Neutrophil (primary cell): ENCODE measurements around the gene LSP1.

ENCODE experiments used
- H3K27ac ChIP-seq: fragments of 200-600 bp; sonication (generic); 2 replicates; pipeline ENCODE4 v1.5.1; 2016; ENCODE audit warnings: mild to moderate bottlenecking, moderate library complexity
- H3K27me3 ChIP-seq: fragments of 200-600 bp; sonication (generic); 2 replicates; pipeline ENCODE4 v1.6.0; 2016; ENCODE audit warnings: mild to moderate bottlenecking
- H3K36me3 ChIP-seq: fragments of 200-600 bp; sonication (generic); 2 replicates; pipeline ENCODE4 v1.5.1; 2017
- H3K4me1 ChIP-seq, 2 experiments: fragments of 200-600 bp in 1 of 2; sonication (generic) in 1 of 2; 1 replicate in 1 of 2; 2 replicates in 1 of 2; pipeline versions ENCODE4 v1.5.1 to v1.6.1; 2013 to 2016; ENCODE audit warnings: low read depth in 1 of 2, low read length in 1 of 2, mild to moderate bottlenecking in 1 of 2, moderate library complexity in 1 of 2; ENCODE audit not compliant: control insufficient read depth in 1 of 2, insufficient read depth in 1 of 2
- H3K4me3 ChIP-seq, 2 experiments: fragments of 200-600 bp in 1 of 2; sonication (generic) in 1 of 2; 1 replicate in 1 of 2; 2 replicates in 1 of 2; pipeline ENCODE4 v1.5.1; 2013 to 2016; ENCODE audit warnings: low read depth in 1 of 2, low read length in 1 of 2, mild to moderate bottlenecking in 1 of 2, moderate library complexity in 1 of 2
- H3K9me3 ChIP-seq: fragments of 200-600 bp; sonication (generic); 2 replicates; pipeline ENCODE4 v1.5.1; 2016
- CTCF ChIP-seq: fragments of 200-600 bp; sonication (generic); IDR thresholded peaks from 2 replicates; pipeline ENCODE4 v1.5.1; 2016; ENCODE audit warnings: antibody characterized with exemption

Gene LSP1

GRCh38 chr11:1908618-1909017 is 55.7 kb downstream of the LSP1 start:
- Histone ChIP-seq H3K36me3 (no peaks in the 10 kb centered on the region), H3K4me1 (peaks cover 10 to 13% of the 10 kb centered on the region in 2 experiments), H3K9me3 (no peaks in the 10 kb centered on the region), H3K27ac (no peak overlapping the region), H3K27me3 (no peaks in the 10 kb centered on the region), H3K4me3 (no peak overlapping the region)
- no peak for TF ChIP-seq CTCF

DNA sequence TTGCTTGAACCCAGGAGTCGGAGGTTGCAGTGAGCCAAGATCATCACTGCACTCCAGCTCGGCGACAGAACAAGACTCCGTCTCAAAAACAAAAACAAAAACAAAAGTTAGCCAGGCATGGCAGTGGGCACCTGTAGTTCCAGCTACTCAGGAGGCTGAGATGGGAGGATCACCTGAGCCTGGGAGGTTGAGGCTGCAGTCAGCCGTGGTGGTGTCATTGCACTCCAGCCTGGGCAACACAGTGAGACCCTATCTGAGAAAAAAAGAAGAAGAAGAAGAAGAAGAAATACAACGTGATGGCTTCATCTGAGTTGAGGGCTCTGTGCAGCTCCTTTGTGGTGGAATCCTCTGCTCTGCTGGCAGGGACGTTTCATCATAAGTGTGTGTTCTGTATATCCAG is 56.6 kb downstream of the LSP1 start:
- H3K4me3 ChIP-seq = no peak overlapping the region
- H3K27me3 ChIP-seq = no peaks in the 10 kb centered on the region
- H3K9me3 ChIP-seq = no peaks in the 10 kb centered on the region
- H3K27ac ChIP-seq = no peak overlapping the region
- no peak for TF ChIP-seq CTCF
- H3K36me3 ChIP-seq = no peaks in the 10 kb centered on the region
- H3K4me1 ChIP-seq = peaks cover 10 to 13% of the 10 kb centered on the region in 2 experiments

DNA sequence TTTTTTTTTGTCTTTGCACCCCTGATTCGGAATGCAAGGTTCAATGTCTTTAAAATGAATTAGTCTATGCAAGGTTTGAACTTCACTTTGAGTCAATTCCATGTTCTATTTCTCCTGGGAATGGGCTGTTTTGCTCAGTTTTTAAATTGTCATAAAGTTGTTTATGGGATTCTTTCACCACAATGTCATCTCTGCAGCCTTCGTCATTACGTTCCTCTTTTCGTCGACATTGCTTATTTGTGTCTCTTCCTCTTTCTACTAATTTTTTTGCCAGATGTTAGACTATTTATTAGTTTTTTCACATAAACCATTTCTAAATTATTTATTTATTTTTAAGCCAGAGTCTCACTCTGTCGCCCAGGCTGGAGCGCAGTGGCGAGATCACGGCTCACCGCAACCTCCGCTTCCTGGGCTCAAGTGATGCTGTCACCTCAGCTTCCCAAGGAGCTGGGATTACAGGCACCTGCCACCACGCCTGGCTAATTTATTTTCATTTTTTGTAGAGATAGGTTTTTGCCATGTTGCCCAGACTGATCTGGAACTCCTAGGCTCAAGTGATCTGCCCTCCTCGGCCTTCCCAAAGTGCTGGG is 59.5 kb downstream of the LSP1 start:
- no peak for TF ChIP-seq CTCF
- peak overlapping the region; percentile 84 for H3K27ac ChIP-seq
- H3K4me3 ChIP-seq = no peak overlapping the region
- H3K9me3 ChIP-seq = no peaks in the 10 kb centered on the region
- H3K36me3 ChIP-seq = peaks cover 7% of the 10 kb centered on the region
- H3K27me3 ChIP-seq = no peaks in the 10 kb centered on the region
- peaks cover 10 to 13% of the 10 kb centered on the region in 2 experiments for H3K4me1 ChIP-seq

GRCh38 chr11:1913271-1914060 is 60.6 kb downstream of the LSP1 start:
- H3K27ac ChIP-seq = peak overlapping the region; percentile 15
- H3K36me3 ChIP-seq = peaks cover 7% of the 10 kb centered on the region
- no peaks in the 10 kb centered on the region for H3K27me3 ChIP-seq
- TF ChIP-seq CTCF = no peak
- peaks cover 10 to 13% of the 10 kb centered on the region in 2 experiments for H3K4me1 ChIP-seq
- no peaks in the 10 kb centered on the region for H3K9me3 ChIP-seq
- H3K4me3 ChIP-seq = no peak overlapping the region

GRCh38 chr11:1915795-1916131 is 62.9 kb downstream of the LSP1 start:
- no peak overlapping the region for H3K4me3 ChIP-seq
- peaks cover 10 to 13% of the 10 kb centered on the region in 2 experiments for H3K4me1 ChIP-seq
- no peak for TF ChIP-seq CTCF
- peaks cover 7% of the 10 kb centered on the region for H3K36me3 ChIP-seq
- peak overlapping the region; percentile 57 for H3K27ac ChIP-seq
- H3K9me3 ChIP-seq = no peaks in the 10 kb centered on the region
- no peaks in the 10 kb centered on the region for H3K27me3 ChIP-seq
